ENCODE data around the gene KIFBP. TPM values are rescaled to one million over a fixed set of nuclear protein-coding genes. Genes with fewer than 3 reads are reported as not detected.

The KIFBP gene
- total RNA-seq, 4 donors from 2014 or later: 20.2 to 31.2 (median 22.6) TPM

- in situ Hi-C loops (cut with MboI; ENCODE audit: low pct_ligation_motif_present in 1 of 4, low pct_unique_long_range_greater_than_20kb in 1 of 4, low sequenced_read_pairs in 3 of 4) (no loop called here), intact Hi-C loops (cut with DNase I; ENCODE audit: low total_unique reads) (no loop called here)
- Histone ChIP-seq H3K4me1 (peaks cover 0 to 16% (median 8%) of the 10 kb centered on the region in 4 donors), H3K4me3 (no peak overlapping the region), H3K27ac (peak overlapping the region; percentile 19 to 48 (median 36)), H3K27me3 (no peaks in the 10 kb centered on the region), H3K36me3 (no peaks in the 10 kb centered on the region), H3K9me3 (no peaks in the 10 kb centered on the region)
- DNase-seq: no peak
- no peak for TF ChIP-seq POLR2A (IDR thresholded peaks at IDR 0.05)
- TF ChIP-seq POLR2AphosphoS5 (IDR thresholded peaks at IDR 0.05): no peak
- TF ChIP-seq CTCF (IDR thresholded peaks at IDR 0.05): no peak
- no peak for TF ChIP-seq EP300 (IDR thresholded peaks at IDR 0.05; ENCODE audit: low read depth)
- 60% methylated on average over 8 of the region's 8 CpGs; no CpG with 5 or more reads in 1 of the 2 donors for WGBS, 2 donors (ENCODE audit: low coverage in 1 of 2)
Measured at GRCh38 chr10:69065406-69066361, 77.1 kb downstream of the KIFBP start.

Other genes starting within 250 kb of the KIFBP start
- gene STOX1, start 161.3 kb upstream of the KIFBP start, total RNA-seq: 1 to 10 TPM in 3 of 4 donors, under 1 TPM in 1; 0.40 to 2.0 (median 1.4) TPM
- gene DDX50, start 87.5 kb upstream of the KIFBP start, total RNA-seq: 10 to 100 TPM in 3 of 4 donors, 1 to 10 TPM in 1; 8.2 to 42.0 (median 23.2) TPM
- 10 to 100 TPM in 3 of 4 donors, 1 to 10 TPM in 1; 8.8 to 29.5 (median 17.0) TPM for gene DDX21, start 32.6 kb upstream of the KIFBP start, total RNA-seq
- gene SRGN, start 99.3 kb downstream of the KIFBP start, total RNA-seq: 10 to 100 TPM in 3 of 4 donors, 1 to 10 TPM in 1; 9.0 to 83.8 (median 20.3) TPM
- 10 to 100 TPM in 3 of 4 donors, 1 to 10 TPM in 1; 5.4 to 38.7 (median 23.2) TPM for gene VPS26A, start 135.4 kb downstream of the KIFBP start, total RNA-seq
- 10 to 100 TPM; 15.3 to 34.0 (median 26.7) TPM for gene SUPV3L1, start 191.4 kb downstream of the KIFBP start, total RNA-seq
- 10 to 100 TPM in 3 of 4 donors, not detected in 1; 26.8 to 39.6 (median 28.0) TPM for gene HKDC1, start 231.5 kb downstream of the KIFBP start, total RNA-seq

All from transverse colon (tissue), 4 donors.